K562 (cell line): ENCODE results near the gene SND1. TPM values are rescaled to one million over a fixed set of nuclear protein-coding genes. Genes with fewer than 3 reads are reported as not detected.

Experiments used
- ATF2 ChIP-seq: sonication (generic); formaldehyde crosslinking; IDR thresholded peaks from 2 replicates; pipeline ENCODE4 v1.8.1; 2022; ENCODE audit warnings: missing genetic modification reagents
- BRF2 ChIP-seq: IDR thresholded peaks from 3 replicates; pipeline ENCODE4 v1.6.1; 2011; ENCODE audit warnings: borderline replicate concordance, mild to moderate bottlenecking; ENCODE audit not compliant: insufficient read length, insufficient read depth
- C11orf30 ChIP-seq: fragments of 450-650 bp; IDR thresholded peaks from 2 replicates; pipeline ENCODE4 v1.6.1; 2016; ENCODE audit warnings: low read depth, mild to moderate bottlenecking
- FOXK1 ChIP-seq: sonication (generic); formaldehyde crosslinking; IDR thresholded peaks from 2 replicates; pipeline ENCODE4 v1.8.0; 2022; ENCODE audit warnings: missing genetic modification reagents, mild to moderate bottlenecking, borderline replicate concordance
- GTF3C2 ChIP-seq: IDR thresholded peaks from 3 replicates; pipeline ENCODE4 v1.6.1; 2011; ENCODE audit warnings: borderline replicate concordance, mild to moderate bottlenecking, moderate library complexity; ENCODE audit not compliant: insufficient read length; ENCODE audit errors: extremely low read depth
- HNRNPLL ChIP-seq: fragments of 200-400 bp; formaldehyde crosslinking; IDR thresholded peaks from 2 replicates; pipeline ENCODE4 v1.6.1; 2017; ENCODE audit warnings: low read length, low read depth, mild to moderate bottlenecking; ENCODE audit not compliant: poor library complexity, severe bottlenecking
- ID3 ChIP-seq, 2 experiments: fragments of 250-450 bp in 1 of 2; fragments of 450-650 bp in 1 of 2; sonication (Bioruptor Pico) in 1 of 2; IDR thresholded peaks; 2 replicates each; pipeline versions ENCODE4 v1.6.1 to v1.8.0; 2016 to 2021; ENCODE audit warnings: mild to moderate bottlenecking in 2 of 2, moderate library complexity in 2 of 2, missing compliant biosample characterization in 1 of 2, missing genetic modification characterization in 1 of 2
- ILK ChIP-seq: fragments of 450-650 bp; IDR thresholded peaks from 2 replicates; pipeline ENCODE4 v1.6.1; 2016; ENCODE audit warnings: missing genetic modification characterization, low read depth, mild to moderate bottlenecking, missing compliant biosample characterization, moderate library complexity, borderline replicate concordance
- JUN ChIP-seq, 2 experiments: sonication (generic) in 1 of 2; formaldehyde crosslinking in 1 of 2; IDR thresholded peaks; 2 replicates each; pipeline versions ENCODE4 v1.6.1 to v1.8.0; 2012 to 2022; ENCODE audit warnings: borderline replicate concordance in 2 of 2, mild to moderate bottlenecking in 2 of 2, improper control_type of control experiment in 1 of 2, low read depth in 1 of 2, low read length in 1 of 2, missing genetic modification reagents in 1 of 2
- KLF6 ChIP-seq: fragments of 250-450 bp; sonication (Bioruptor Pico); IDR thresholded peaks from 2 replicates; pipeline ENCODE4 v1.4.0; 2020; ENCODE audit warnings: mild to moderate bottlenecking, moderate library complexity, borderline replicate concordance
- L3MBTL2 ChIP-seq: fragments of 450-650 bp; IDR thresholded peaks from 2 replicates; pipeline ENCODE4 v1.6.1; 2016; ENCODE audit warnings: mild to moderate bottlenecking, moderate library complexity
- MBD2 ChIP-seq: sonication (generic); IDR thresholded peaks from 2 replicates; pipeline ENCODE4 v1.6.1; 2016; ENCODE audit warnings: low read depth, borderline replicate concordance
- MCM2 ChIP-seq: fragments of 450-650 bp; IDR thresholded peaks from 2 replicates; pipeline ENCODE4 v1.6.1; 2017; ENCODE audit warnings: low read depth, mild to moderate bottlenecking
- MCM7 ChIP-seq, 2 experiments: fragments of 450-650 bp; IDR thresholded peaks; 2 replicates each; pipeline ENCODE4 v1.6.1; 2016 to 2018
- MYNN ChIP-seq, 2 experiments: sonication (generic); formaldehyde crosslinking in 1 of 2; IDR thresholded peaks; 2 replicates each; pipeline versions ENCODE4 v1.5.0 to v1.6.1; 2016 to 2020; ENCODE audit warnings: antibody characterized with exemption in 1 of 2, missing genetic modification reagents in 1 of 2
- NCOR1 ChIP-seq: fragments of 450-650 bp; IDR thresholded peaks from 2 replicates; pipeline ENCODE4 v1.6.1; 2016; ENCODE audit warnings: mild to moderate bottlenecking, moderate library complexity
- RUNX1 ChIP-seq: sonication (generic); IDR thresholded peaks from 2 replicates; pipeline ENCODE4 v1.6.1; 2016; ENCODE audit warnings: antibody characterized with exemption, low read depth
- SMAD4 ChIP-seq: fragments of 250-450 bp; sonication (Bioruptor Pico); conservative IDR thresholded peaks from 2 replicates; pipeline ENCODE4 v1.8.0; 2021; ENCODE audit warnings: inconsistent platforms, mild to moderate bottlenecking, moderate library complexity
- ZNF3 ChIP-seq: fragments of 250-450 bp; sonication (Bioruptor Pico); IDR thresholded peaks from 2 replicates; pipeline ENCODE4 v1.5.0; 2021; ENCODE audit warnings: mild to moderate bottlenecking, moderate library complexity
- ZNF57 ChIP-seq: fragments of 450-650 bp; formaldehyde crosslinking; IDR thresholded peaks from 2 replicates; pipeline ENCODE4 v1.4.0; 2020; ENCODE audit warnings: mild to moderate bottlenecking, moderate library complexity
- ZNF75A ChIP-seq: fragments of 450-650 bp; formaldehyde crosslinking; IDR thresholded peaks from 2 replicates; pipeline ENCODE4 v1.4.0; 2020; ENCODE audit warnings: mild to moderate bottlenecking
- ZSCAN29 ChIP-seq: fragments of 450-650 bp; IDR thresholded peaks from 2 replicates; pipeline ENCODE4 v1.6.1; 2017
- polyA plus RNA-seq, 8 experiments: library from polyadenylated mRNA; depleted of rRNA in 4 of 8; stranded (reverse) in 5 of 8; unstranded in 3 of 8; fragments of >200 nt; fragmentation: Nextera tagmentation in 2 of 8; fragmentation: Illumina TruSeq in 1 of 8; extraction: Ambion mirVana in 2 of 8; extraction: Trizol in 1 of 8; gene quantifications; 2 replicates each; pipeline versions ENCODE4 v1.2.1 to v1.2.3, GENCODE V29; 2011 to 2014; ENCODE audit warnings: inconsistent platforms in 1 of 8, missing spikeins in 1 of 8
- total RNA-seq, 7 experiments: library from RNA; depleted of rRNA in 6 of 7; stranded (reverse); fragments of >200 nt in 6 of 7; fragmentation: Illumina TruSeq in 2 of 7; extraction: Trizol in 2 of 7; gene quantifications; 2 replicates each; pipeline versions ENCODE4 v1.2.1 to v1.2.3, GENCODE V29; 2011 to 2021; ENCODE audit warnings: low replicate concordance in 1 of 7

The SND1 gene
- total and polyA plus RNA-seq, 9 of the 15 experiments (the other 6 are each of a cell fraction or from before 2014, with no cell fraction given): 46.5 to 307 (median 191) TPM

GRCh38 chr7:127838816-127839415, 186.9 kb downstream of the SND1 start (continued):
- TF ChIP-seq HNRNPLL (no peak), NCOR1 (peak; percentile 94), JUN (IDR thresholded peaks at IDR 0.05; ENCODE audit: borderline replicate concordance, low read depth, low read length) (0 out of 2 replicates have a peak, but pooled peaks have one; percentile 52), JUN (CRISPR knock-in tag; IDR thresholded peaks at IDR 0.05; ENCODE audit: borderline replicate concordance) (no peak), MCM2 (no peak), MCM7 (IDR thresholded peaks at IDR 0.05) (no peak), GTF3C2 (no peak), ZNF57 (CRISPR knock-in tag) (no peak), SMAD4 (CRISPR knock-in tag) (peak; percentile 64), FOXK1 (CRISPR knock-in tag) (no peak), L3MBTL2 (no peak), ATF2 (CRISPR knock-in tag) (no peak), BRF2 (no peak), MBD2 (0 out of 2 replicates have a peak, but pooled peaks have one; percentile 44), KLF6 (no peak), C11orf30 (no peak), RUNX1 (no peak), ZNF3 (CRISPR knock-in tag) (no peak), ILK (no peak), ZNF75A (CRISPR knock-in tag) (no peak), MYNN (IDR thresholded peaks at IDR 0.05) (no peak), MYNN (CRISPR knock-in tag; IDR thresholded peaks at IDR 0.05) (no peak), ID3 (CRISPR knock-in tag; IDR thresholded peaks at IDR 0.05) (no peak), ID3 (tag; IDR thresholded peaks at IDR 0.05) (0 out of 2 replicates have a peak, but pooled peaks have one; percentile 23), ZSCAN29 (no peak)
